ENCODE results near the gene CMAS.
"Not testable (repeated sequence)": the region's sequence is repeated elsewhere in the genome, so short reads cannot be mapped to it uniquely, and the experiment has no call there.

The CMAS gene

GRCh38 chr12:22014783-22015144 is 31.3 kb upstream of the CMAS start:
- peak; percentile 17 to 59 for DNase-seq (ENCODE audit: low read depth in 2 of 2)
- no peak for TF ChIP-seq CTCF (IDR thresholded peaks at IDR 0.05; ENCODE audit: low read depth, low read length)
- no peak overlapping the region for H3K4me3 ChIP-seq (replicated peaks in 1 of 2; ENCODE audit: low read depth in 2 of 2, low read length in 2 of 2)

DNA sequence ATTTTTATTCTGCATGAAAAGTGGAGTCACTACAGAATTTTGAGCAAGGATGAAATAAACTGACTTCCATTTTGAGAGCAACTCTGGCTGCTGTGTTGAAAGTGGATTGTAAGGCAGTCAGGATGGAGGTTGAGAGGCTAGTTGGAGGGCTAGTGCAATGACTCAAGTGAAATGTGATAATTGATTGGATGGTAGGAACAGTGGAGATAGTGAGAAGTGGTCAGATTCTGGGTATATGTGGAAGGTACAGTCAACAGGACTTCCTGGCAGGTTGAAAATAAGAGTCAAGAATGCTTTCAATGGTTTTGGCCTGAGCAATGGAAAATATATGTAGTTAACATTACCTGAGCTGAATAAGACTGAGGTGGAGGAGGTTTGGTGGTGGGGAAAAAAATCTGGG is 29.0 kb upstream of the CMAS start:
- DNase-seq (ENCODE audit: low read depth in 2 of 2), result no peak
- no peak overlapping the region for H3K4me3 ChIP-seq (replicated peaks in 1 of 2; ENCODE audit: low read depth in 2 of 2, low read length in 2 of 2)
- TF ChIP-seq CTCF (IDR thresholded peaks at IDR 0.05; ENCODE audit: low read depth, low read length), result no peak

GRCh38 chr12:22018860-22019259 is 27.2 kb upstream of the CMAS start:
- no peak overlapping the region for H3K4me3 ChIP-seq (replicated peaks in 1 of 2; ENCODE audit: low read depth in 2 of 2, low read length in 2 of 2)
- DNase-seq (ENCODE audit: low read depth in 2 of 2), result peak; percentile 10 to 35
- peak; percentile 35 for TF ChIP-seq CTCF (IDR thresholded peaks at IDR 0.05; ENCODE audit: low read depth, low read length)

DNA sequence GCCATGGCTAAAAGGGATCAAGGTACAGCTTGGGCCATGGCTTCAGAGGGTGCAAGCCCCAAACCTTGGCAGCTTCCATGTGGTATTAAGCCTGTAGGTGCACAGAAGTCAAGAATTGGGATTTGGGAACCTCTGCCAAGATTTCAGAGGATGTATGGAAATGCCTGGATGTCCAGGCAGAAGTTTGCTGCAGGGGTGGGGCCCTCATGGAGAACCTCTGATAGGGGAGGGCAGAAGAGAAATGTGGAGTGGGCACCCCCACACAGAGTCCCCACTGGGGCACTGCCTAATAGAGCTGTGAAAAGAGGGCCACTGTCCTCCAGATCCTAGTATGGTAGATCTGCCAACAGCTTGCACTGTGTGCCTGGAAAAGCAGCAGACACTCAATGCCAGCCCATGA is 22.5 kb upstream of the CMAS start:
- DNase-seq (ENCODE audit: low read depth in 2 of 2); H3K4me3 ChIP-seq (replicated peaks in 1 of 2; ENCODE audit: low read depth in 2 of 2, low read length in 2 of 2): not testable (repeated sequence)

- no peak for TF ChIP-seq CTCF (IDR thresholded peaks at IDR 0.05; ENCODE audit: low read depth, low read length)
- no peak for DNase-seq (ENCODE audit: low read depth in 2 of 2)
- H3K4me3 ChIP-seq (replicated peaks in 1 of 2; ENCODE audit: low read depth in 2 of 2, low read length in 2 of 2), result no peak overlapping the region
Measured at GRCh38 chr12:22029491-22029890, 16.5 kb upstream of the CMAS start.

GRCh38 chr12:22029991-22030390 is 16.0 kb upstream of the CMAS start:
- DNase-seq (ENCODE audit: low read depth in 2 of 2), result no peak
- H3K4me3 ChIP-seq (replicated peaks in 1 of 2; ENCODE audit: low read depth in 2 of 2, low read length in 2 of 2), result no peak overlapping the region
- TF ChIP-seq CTCF (IDR thresholded peaks at IDR 0.05; ENCODE audit: low read depth, low read length), result no peak

DNA sequence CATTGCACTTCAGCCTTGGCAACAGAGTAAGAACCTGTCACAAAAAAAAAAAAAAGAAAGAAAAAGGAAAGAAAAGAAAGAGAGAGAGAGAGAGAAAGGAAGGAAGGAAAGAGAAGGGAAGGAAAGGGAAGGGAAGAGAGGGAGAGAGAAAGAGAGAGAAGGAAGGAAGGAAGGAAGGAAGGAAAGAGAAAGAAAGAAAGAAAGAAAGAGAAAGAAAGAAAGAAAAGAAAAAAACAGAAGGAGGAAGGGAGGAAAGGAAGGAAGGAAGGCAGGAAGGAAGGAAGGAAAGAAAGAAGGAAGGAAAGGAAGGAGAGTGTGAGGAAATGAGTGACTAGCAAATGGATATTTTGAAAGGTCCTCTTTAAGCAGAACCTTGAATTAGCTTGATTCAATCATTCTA is 13.3 kb upstream of the CMAS start:
- TF ChIP-seq CTCF (IDR thresholded peaks at IDR 0.05; ENCODE audit: low read depth, low read length), result no peak
- no peak overlapping the region for H3K4me3 ChIP-seq (replicated peaks in 1 of 2; ENCODE audit: low read depth in 2 of 2, low read length in 2 of 2)
- no peak for DNase-seq (ENCODE audit: low read depth in 2 of 2)

Data from cardiac fibroblast (primary cell).